Head of caudate nucleus (tissue), 42 donors: ENCODE measurements around the gene NANOS3.

Source experiments
- DNase-seq, 42 donors: peaks; one replicate each; pipeline versions ENCODE4 v3.0.0 to v3.0.0-alpha.2; 2020 to 2021; ENCODE audit warnings: mixed read lengths in 7 of 42
- intact Hi-C: fragments of 100-400 bp; cut with DNase I; formaldehyde crosslinking; loops from one replicate; pipeline ENCODE4 v1.15.0; 2022

The NANOS3 gene

DNA sequence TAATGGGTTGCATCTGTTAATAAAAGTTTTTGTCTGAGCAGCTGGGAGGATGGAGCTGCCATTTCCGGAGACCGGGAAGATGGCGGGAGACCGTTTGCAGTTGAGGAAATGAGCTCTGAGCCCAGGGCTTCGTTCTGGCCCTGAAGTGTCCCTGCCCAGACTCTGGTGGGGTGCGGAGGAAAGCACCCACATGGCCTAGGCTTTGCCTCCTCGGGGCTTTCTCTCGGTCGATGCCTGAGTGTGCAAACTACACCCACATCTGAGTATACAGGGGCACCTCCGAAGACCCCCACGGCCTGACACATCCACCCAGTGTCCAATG lies 15.6 kb upstream of the NANOS3 start:
- DNase-seq, result no peak
- intact Hi-C loops, result loop anchor here (5.0 to 10.0 kb wide), 2 partner anchors 64 to 257 kb away; partner anchors contain the start of gene ZSWIM4

DNA sequence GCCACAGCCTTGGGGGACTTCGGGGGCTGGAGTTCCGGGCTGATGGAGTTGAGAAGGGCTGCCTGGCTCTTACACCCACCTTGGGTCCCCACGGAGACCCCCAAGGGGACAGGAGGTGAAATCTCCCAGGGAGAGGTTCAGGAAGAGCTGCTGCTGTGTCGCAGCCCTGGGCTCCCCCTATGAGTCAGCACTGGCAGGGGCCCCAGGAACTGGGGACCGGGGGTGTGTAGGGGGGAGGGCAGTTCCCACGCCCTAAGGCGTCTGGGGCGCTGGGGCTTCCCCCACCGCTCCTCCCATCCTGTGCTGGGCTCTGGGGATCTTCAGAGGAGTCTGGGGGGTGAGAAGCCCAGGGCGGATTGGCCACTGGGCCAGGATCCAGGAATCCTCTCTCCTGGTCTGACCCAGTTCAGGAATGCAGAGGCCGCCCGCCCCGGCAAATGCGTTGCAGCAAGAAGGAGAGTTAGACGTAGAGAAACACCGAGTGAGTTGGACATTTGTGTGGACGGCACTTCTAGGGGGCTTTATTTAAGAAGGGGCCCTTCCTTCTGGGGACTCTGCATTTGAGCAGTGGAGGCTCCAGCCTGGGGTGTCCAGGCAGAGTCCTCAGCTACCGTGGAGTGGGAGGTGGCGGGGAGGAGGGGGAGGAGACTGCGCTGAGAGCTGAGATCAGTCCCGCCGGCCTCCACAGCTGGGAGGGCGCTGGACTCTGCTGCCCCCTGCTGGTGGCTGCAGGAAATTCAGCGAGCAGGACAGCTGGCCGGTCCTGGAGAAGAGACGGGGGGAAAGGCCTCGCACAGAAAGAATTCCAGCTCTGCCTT lies 15.0 kb upstream of the NANOS3 start:
- intact Hi-C loops, result loop anchor here (2.0 to 10.0 kb wide), 3 partner anchors 65 to 257 kb away; partner anchors contain the start of gene ZSWIM4
- peak; percentile 84 to 97 (median 92) for DNase-seq

DNA sequence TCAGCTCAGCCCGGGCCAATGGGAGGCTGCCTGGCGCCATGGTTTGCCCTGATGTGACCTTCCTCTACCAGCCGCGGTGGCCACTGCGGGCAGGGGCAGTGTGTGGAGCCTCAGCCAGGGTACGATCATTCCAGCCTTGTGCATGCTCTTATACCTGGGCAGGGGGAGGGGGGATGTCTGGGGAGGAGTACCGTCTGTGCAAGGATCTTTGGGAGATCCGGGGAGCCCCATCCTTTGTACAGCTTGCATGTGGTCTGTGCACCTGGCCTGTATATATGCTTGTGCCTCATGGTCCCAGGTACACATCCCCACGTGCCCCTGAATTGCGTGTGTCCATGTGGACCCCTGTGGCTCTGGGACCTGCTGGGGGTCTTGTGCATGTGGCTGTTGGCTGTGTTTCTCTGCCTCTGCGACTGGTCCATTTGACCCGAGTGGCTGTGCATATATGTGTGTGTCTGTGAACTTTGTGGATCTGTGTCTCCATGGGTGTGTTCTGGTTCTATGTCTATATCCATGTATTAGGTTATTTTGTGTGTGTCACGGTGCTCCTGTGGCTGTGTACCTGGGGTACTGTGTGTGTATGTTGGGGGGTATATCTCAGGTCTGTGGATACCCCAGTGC lies 12.8 kb upstream of the NANOS3 start:
- intact Hi-C loops, result loop anchor here (5.0 to 10.0 kb wide), 2 partner anchors 67 to 259 kb away; partner anchors contain the start of gene ZSWIM4
- no peak for DNase-seq

DNA sequence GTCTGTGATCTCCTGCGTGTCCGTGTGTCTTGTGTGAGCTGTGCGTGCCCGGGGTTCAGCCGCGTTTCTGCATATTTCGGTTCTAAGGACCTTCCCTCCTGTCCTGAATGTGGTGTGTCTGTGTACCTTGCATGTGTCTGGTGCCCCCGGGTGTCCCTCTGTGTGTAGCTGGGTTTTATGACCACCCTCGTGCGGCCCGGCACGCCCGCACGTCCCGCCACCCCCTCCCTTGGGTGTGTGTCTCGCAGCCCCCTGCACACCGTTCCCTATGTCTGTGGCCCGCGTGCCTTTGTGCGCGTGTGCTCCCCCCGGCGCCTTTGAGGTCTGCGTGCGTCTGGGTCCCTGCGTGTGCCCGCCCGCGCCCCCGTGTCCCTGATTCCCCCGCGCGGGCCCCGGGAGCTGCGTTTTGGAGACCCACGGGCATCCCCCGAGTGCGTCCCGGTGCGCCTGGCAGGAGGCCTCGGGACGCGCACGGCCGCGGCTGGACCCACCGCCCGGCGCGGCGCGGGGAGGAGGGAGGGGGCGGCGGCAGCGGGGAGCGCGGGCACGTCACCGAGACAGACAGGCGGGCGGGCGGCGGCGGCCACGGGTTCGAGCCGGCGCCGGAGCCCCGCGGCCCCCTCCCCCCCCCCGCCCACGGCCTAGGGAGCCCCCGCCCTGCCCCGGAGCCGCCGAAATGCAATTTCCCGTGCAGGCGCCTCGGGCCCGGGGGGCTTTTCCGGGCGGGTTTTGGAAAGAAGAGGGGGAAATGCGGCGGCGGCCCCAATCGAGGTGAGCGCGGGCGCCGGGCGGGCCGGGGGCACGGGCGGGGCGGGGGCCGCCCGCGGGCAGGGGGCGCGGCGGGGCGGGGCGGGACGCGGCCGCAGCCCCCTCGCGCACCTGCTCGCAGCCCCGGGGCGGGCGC lies 12.0 kb upstream of the NANOS3 start:
- DNase-seq, result no peak
- intact Hi-C loops, result loop anchor here (5.0 to 10.0 kb wide), 2 partner anchors 68 to 260 kb away; partner anchors contain the start of gene ZSWIM4

DNA sequence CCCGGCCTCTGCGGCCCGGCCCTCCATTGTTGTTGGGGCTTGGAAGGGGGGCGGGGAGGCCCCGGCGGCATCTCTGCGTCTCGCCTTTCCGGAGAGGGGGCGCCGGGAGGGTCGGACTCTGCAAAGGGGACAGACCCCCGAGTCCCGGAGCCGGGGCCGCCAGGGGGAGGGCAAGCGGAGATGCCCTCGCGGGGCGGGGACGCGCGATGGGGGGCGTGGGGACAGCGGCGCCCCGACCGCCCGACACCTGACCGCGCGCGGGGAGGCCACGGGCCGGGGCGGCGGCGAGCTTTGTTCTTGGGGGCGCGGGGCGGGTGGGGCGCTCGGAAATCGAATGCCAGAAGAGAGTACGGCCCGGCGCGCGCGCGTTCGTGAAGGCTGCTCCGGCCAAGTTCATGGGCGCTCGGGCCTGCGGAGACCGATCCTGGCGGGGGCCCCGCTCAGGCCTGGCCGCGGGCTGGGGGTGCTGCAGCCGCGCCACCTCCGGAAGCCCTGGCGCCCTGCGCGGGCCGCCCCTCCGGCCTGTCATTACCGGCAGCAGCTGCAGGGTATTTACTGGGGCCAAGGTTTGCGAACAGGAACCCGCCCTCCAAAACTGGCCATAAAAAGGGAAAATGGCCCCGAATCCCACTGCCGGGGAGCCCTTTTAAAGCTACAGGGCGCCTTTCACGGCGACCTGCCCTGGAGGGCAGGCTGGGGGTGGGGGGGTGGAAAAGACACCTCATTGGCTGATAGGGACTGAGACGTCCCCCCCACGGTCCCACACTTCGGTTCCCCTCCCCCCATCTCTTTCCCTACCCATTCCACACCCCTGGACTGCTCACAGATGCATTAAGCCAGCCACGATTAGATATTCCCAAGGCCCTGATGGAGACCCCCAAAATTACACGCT lies 11.1 kb upstream of the NANOS3 start:
- DNase-seq, result peak in 1 of 42 donors; percentile 23
- intact Hi-C loops, result loop anchor here (10.0 kb wide), 1 partner anchor 261 kb away; no protein-coding TSS in a partner anchor

DNA sequence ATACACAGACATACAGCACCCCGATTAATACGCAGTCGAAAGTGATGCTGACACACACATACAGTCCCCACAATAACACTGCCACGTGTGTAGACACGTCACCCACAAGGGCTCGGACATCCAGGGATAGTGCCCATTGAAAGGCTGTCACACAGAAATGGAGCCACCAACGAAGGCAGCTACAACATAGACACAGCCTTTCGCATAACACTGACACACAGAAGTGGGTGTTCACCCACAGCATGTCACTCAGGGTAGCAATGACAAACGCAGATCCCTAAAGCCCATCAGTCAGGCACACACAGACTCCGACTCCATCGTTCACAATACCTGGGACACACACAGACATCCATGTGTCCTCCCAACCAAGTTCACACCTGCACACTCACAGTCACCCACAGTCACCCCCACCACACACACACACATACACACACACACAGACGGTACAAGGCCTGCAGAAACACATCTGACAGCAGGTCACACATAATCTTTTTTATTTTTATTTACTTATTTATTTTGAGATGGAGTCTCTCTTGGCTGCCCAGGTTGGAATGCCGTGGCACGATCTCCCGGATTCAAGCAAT lies 10.4 kb upstream of the NANOS3 start:
- DNase-seq, result peak in 4 of 42 donors; percentile 25 to 50 (median 32)
- intact Hi-C loops, result loop anchor here (10.0 kb wide), 1 partner anchor 262 kb away; no protein-coding TSS in a partner anchor

DNA sequence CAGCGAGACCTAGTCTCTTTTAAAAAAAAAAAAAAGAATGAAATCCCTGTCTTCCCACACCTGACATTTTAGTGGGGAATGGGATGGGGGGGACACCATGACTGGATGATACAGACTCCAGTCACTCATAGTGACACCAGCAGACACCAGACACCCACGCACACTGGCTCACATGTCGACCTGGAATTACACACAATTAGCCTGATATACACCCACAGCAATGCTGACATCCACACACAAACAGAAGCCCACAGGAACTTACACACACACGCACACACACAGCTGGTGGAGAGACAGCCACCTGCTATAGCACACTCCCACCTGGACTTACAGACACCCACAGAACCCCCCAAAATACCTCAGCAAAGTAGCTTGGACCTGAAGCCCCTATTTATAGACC lies 8.3 kb upstream of the NANOS3 start:
- intact Hi-C loops, result loop anchor here (10.0 kb wide), 1 partner anchor 264 kb away; no protein-coding TSS in a partner anchor
- DNase-seq, result peak in 6 of 42 donors; percentile 28 to 60 (median 38)

DNA sequence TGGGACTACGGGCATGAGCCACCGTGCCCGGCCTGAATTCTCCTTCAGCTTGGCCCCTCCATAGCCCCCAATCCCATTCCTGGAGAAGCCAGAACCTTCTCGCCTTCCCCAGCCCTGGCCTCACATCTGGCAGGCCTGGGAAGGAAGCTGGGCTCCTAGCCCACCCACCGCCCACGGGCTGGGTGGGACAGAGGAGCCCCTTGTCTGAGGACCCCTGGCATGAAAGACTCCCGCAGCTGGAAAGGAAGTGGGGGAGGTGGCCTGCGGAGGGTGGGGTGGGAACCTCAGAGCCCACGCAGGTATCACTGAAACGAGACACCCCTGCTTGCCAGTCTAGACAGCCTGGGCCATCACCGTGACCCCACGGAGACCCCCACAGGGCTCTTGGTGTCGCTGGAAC lies 7.7 kb upstream of the NANOS3 start:
- DNase-seq, result no peak
- intact Hi-C loops, result loop anchor here (10.0 kb wide), 1 partner anchor 264 kb away; no protein-coding TSS in a partner anchor

DNA sequence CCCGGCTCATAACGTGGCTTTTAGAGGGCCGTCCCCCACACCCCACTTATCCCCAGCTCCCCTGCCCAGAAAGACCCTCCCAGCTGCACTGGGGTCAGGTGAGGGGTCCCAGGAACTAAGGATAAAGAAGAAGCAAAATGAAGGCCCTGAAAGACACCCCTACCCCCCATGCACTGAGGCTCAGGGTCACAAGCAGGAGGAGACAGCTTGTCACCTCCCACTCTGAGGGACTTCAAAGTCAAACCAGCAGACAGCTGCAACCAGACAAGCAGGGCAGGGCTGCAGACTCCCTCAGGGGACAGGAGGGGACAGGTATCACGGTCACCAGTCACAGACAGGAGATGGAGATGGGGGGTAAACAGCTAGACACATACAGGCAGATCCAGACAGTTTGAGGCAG lies 6.1 kb upstream of the NANOS3 start:
- intact Hi-C loops, result no loop called here
- no peak for DNase-seq

DNA sequence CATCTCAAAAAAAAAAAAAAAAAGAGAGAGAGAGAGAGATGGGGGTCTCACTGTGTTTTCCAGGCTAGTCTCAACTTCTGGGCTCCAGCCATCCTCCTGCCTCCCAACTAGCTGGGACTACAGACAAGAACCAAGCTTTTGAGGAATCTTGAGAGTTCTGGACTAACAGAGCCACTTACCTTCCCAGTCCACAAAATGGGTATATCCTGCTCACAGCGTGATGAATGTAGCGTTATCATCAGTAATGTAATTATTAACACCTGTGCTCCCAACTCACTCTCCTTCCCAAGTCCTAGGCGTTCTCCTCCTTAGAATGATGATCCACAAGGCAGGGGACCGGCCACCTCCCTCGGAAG lies 4.6 kb upstream of the NANOS3 start:
- DNase-seq, result no peak
- intact Hi-C loops, result no loop called here

DNA sequence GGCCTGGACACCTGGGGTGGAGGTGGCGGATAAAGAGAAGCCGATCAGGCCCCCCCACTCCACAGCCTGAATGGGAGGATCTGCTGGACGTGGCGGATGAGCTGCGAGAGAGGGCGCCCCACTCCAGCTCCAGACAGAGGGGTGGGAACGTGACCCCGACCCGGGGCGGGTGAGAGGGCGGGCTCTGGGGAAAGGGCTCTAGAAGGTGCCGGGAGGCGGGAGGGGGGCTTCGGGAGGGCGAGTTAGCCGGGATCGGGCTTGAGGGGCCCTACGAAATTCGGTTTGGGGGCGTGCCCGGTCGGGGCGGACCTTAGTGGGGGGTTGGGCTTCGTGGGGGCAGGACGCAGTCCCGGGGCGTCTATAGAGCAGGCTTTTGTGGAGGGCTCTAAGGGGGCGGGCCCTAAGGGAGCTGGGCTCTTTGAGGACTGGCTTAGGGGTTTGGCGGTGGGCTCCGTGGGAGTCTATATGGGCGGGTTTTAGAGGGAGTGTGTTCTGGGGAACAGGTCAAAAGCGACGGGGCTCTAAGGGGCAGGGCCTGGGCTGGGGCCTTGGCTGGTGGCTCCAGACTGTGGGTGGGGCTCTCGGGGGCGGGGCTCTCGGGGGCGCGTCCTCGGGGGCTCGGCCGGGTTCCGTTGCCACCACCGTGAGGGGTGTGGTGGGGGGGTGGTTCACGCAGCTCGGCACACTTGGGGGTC lies 4.1 kb upstream of the NANOS3 start:
- peak in 1 of 42 donors; percentile 17 for DNase-seq
- intact Hi-C loops, result no loop called here

DNA sequence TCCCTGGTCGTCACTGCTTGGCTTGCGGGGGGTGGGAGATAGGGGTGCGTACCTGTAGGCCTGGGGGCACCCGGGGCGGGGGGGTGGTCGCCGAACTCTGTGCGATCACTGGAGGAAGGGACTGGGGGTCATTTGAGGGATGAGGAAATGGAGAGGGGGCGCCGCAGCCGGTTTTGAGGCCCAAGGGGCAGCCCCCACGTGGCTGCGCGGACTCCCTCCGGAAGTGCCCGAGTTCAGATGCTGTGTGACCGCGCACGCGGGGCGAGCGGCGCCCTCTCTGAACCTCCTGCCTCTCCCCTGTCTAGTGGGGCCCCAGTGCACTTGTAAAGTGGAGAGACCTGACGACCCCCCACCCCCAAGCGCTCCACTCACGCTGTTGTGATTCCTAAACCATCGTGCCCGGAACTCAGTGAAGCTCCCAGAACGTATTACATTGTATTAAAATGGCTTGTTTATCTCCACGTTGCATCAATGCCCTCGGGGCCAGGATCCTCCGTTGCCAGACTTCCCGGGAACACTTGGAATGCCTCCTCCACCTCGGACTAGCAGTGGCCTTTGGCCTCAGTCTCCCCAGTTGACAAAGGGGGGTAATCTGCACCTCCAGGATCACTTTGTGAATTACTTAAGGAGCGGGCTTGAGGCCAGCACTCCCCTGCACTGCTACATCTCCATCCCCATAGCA lies 3.0 kb upstream of the NANOS3 start:
- intact Hi-C loops, result no loop called here

DNA sequence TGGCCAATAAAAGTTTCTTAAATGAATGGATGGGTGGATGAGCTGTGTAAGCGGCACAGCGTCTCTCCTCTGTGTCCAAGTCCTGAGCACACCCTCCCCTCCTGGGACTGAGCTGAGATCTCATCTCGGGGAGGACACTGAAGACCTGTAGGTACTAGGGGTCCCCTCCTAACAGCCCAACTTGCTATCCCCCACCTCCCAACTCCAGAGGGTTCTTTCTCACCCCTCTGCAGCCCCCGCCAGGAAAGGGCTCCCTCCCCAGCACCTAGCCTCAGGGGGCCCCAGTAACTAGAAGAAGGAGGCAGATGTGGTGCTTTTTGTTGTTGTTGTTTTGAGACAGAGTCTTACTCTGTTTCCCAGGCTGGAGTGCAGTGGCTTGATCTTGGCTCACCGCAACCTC lies 1.1 kb upstream of the NANOS3 start:
- intact Hi-C loops, result no loop called here
- DNase-seq, result no peak

More for the DNA sequence above, 3.0 kb upstream of the NANOS3 start:
- no peak for DNase-seq

DNA sequence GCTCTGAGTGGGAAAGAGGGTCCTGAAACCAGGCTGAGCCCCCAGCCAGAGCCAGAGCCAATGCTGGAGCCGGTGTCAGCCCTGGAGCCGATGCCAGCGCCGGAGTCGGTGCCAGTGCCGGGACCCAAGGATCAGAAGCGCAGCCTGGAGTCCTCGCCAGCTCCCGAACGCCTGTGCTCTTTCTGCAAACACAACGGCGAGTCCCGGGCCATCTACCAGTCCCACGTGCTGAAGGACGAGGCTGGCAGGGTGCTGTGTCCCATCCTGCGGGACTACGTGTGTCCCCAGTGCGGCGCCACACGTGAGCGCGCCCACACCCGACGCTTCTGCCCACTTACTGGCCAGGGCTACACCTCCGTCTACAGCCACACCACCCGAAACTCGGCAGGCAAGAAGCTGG lies 369 bp downstream of the NANOS3 start:
- no peak for DNase-seq
- intact Hi-C loops, result no loop called here

DNA sequence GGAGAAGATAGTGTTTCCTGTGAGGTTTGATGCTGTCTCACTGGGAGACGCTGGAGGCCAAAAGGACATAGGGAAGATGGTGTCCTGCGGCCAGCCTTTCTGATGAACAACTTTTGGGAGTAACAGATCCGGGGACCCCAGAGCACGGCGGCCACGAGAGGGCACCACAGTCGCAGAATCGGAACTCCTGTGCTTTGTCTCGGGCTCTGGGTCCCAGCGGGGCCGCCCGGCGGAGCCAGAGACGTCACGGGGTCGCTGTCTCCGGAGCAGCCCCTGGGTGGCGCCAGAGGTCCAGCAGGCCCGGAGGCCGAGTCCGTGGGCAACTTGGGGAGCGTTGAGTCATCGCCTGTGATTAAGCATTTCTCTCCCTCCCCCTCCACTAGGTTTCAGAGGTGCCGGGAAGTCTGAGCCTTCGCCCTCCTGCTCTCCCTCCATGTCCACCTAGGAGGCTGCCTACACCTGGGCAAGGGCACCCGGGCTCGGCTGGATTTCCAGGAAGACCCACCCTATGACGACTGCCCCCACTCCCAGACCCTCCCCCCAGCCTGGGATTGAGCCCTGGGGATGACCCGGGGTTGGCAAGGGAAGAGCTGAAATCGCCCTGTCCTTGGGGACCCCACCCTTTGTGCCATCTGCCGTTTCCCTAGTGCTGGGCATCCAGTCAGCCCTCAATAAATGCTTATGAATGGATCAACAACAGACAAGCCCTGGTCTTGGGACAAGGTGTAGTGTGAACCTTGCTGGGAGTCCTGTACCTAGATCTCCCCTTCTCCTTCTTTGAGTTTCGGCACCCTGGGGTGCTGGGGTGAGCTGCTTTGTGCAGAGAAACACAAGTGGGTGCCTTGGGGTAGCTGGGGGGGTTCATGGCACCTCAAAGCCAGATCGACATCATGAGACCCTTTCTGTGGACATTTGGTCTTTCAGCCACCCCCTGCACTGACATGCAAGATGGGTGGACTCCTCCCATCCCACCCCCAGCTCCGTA lies 3.4 kb downstream of the NANOS3 start:
- intact Hi-C loops, result loop anchor here (5.0 kb wide), 1 partner anchor 192 kb away; the partner anchor contains the start of gene MISP3
- DNase-seq, result peak; percentile 95 to 99 (median 98)
